ENCODE measurements around the gene NT5DC4.
"Not testable (repeated sequence)": the region's sequence is repeated elsewhere in the genome, so short reads cannot be mapped to it uniquely, and the experiment has no call there.

Gene NT5DC4

GRCh38 chr2:112699984-112700667 is 20.7 kb upstream of the NT5DC4 start:
- no peak for TF ChIP-seq CTCF (conservative IDR thresholded peaks at IDR 0.05)
- H3K27ac ChIP-seq: no peak overlapping the region

DNA sequence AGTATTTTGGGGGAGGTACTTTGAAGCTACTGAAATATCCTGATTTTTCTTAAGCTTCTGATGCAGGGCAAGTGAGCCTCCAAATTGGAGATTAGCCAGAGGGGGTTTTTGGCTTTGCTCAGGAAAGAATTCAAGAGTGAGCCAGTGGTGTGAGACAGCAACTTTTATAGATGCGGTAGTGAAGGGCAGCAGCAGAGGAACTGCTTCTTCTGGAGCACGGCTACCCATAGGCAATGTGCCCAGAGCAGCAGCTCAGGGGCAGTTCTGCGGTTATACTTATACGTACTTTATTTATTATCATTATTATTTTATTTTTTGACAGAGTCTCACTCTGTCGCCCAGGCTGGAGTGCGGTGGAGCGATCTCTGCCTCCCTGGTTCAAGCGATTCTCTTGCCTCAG is 19.8 kb upstream of the NT5DC4 start:
- TF ChIP-seq CTCF (conservative IDR thresholded peaks at IDR 0.05): no peak
- H3K27ac ChIP-seq: no peak overlapping the region

- TF ChIP-seq CTCF (conservative IDR thresholded peaks at IDR 0.05): no peak
- no peak overlapping the region for H3K27ac ChIP-seq
Observed at GRCh38 chr2:112703684-112704083, 17.1 kb upstream of the NT5DC4 start.

- no peak overlapping the region for H3K27ac ChIP-seq
- TF ChIP-seq CTCF (conservative IDR thresholded peaks at IDR 0.05): no peak
Observed at GRCh38 chr2:112705575-112705974, 15.2 kb upstream of the NT5DC4 start.

DNA sequence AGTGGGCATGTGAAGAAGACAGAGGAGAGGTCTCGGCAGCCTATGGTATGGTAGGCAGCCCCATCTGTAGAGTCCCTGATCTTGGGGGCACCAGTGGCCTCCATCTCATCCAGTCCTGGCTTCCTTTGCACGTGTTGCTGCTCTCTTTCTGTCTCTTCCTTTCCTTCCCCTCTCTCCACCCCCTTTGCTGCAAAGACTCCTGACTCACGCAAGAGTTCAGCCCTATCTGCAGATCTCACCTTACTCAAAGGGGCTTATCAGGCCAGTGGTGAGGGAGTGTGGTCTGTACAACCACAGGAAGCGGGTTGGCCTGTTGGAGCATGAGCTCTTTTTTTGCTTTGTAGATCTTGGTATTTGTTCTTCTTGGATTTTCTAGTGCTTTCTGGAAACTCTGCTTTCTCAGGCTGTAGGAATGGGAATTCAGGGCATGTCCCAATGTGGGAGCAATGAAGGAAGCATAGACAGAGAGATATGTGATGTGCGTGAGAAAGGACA is 14.6 kb upstream of the NT5DC4 start:
- TF ChIP-seq CTCF (conservative IDR thresholded peaks at IDR 0.05): no peak
- no peak overlapping the region for H3K27ac ChIP-seq

DNA sequence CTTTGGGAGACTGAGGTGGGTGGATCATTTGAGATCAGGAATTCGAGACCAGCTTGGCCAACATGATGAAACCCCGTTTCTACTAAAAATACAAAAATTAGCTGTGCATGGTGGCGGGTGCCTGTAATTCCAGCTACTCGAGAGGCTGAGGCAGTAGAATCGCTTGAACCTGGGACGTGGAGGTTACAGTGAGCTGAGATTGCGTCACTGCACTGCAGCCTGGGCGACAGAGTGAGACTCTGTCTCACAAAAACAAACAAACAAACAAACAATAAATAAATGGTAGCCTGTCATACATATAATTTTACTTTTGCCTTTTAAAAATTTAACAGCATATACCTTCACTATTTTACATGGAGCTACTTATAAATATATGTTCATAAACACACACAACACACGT is 13.9 kb upstream of the NT5DC4 start:
- not testable (repeated sequence) for H3K27ac ChIP-seq

DNA sequence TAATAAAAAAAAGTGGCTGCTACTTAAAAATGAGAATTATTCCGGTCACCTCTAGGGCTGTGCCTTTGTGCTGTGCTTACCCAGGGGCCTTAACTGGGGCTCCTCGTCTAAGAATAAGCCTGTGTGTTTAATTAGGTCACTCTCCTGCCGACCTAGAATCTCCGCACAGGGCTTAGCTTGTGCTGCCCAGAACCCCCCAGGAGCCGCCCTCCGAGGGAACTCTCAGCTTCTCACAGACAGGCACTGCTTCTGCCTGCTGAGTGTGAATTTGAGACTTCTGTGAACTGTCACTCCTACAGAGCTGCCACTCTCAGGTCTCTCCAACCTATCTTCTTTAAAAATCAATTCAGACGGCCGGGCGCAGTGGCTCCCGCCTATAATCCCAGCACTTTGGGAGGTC is 11.9 kb upstream of the NT5DC4 start:
- H3K27ac ChIP-seq: no peak overlapping the region
- TF ChIP-seq CTCF (conservative IDR thresholded peaks at IDR 0.05): no peak

GRCh38 chr2:112709703-112710102 is 11.1 kb upstream of the NT5DC4 start:
- H3K27ac ChIP-seq: no peak overlapping the region
- no peak for TF ChIP-seq CTCF (conservative IDR thresholded peaks at IDR 0.05)

Data from VCaP (cell line).